Choroid plexus epithelial cell (primary cell): ENCODE measurements around the gene MSN.
"Not testable (repeated sequence)": the region's sequence is repeated elsewhere in the genome, so short reads cannot be mapped to it uniquely, and the experiment has no call there.

ENCODE experiments used
- DNase-seq: peaks from one replicate; pipeline ENCODE4 v3.0.0-alpha.2; 2010; ENCODE audit warnings: low read depth
- H3K4me3 ChIP-seq: 2 replicates; pipeline ENCODE4 v1.5.1; 2011; ENCODE audit warnings: low read depth, mild to moderate bottlenecking, control low read depth, low read length, moderate library complexity
- TF ChIP-seq, protein P1 (sequence below): conservative IDR thresholded peaks from 2 replicates; pipeline ENCODE4 v1.5.1; 2011; ENCODE audit warnings: low read depth, mild to moderate bottlenecking, control low read depth, inconsistent platforms, low read length, moderate library complexity

Gene MSN

DNA sequence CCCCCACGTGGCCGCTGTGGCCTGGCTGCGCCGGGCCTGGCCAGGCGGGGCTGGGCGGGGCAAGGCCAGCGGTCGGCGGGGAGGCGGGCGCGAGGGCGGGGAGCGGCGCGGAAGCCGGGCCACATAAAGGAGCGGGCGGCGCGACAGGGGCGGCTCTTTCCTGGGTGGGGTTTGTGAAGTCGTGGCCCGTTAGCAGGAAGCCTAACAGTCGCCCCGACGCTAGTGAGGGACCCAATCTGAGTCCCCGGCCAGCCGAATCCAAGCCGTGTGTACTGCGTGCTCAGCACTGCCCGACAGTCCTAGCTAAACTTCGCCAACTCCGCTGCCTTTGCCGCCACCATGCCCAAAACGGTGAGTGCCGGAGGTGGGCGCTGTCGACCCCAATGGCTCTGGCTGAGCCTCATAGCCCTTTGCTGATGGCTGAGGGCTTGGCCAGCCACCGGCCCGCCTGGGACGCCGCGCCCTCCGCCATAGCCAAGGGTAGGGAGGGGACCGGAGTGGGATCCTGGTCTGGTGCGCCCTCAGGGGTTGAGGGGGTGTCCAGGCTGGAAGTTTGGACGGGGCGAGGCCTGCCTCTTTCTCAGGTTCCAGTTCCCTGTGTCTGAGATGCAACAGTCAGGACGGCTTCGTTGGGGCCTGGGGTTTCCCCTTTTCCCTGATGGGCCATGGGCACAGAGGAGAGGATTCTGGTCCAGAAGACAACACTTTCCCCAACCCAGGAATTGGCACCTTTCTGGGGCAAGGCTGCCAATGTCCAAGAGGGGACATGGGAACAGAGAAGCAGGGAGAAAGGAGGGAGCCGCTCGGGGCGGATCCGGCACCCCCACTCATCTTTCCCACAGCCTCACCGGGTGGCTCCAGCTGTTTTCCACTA is at the start of gene MSN:
Gene MSN (plus strand): TSS at position 152 of the 874 bp plus-strand sequence. CDS start 188 bp downstream, at position 340.
- peak within 1 kb of the TSS; percentile 78 for H3K4me3 ChIP-seq
- peak; percentile 39 for DNase-seq
- TF ChIP-seq, protein P1, sequence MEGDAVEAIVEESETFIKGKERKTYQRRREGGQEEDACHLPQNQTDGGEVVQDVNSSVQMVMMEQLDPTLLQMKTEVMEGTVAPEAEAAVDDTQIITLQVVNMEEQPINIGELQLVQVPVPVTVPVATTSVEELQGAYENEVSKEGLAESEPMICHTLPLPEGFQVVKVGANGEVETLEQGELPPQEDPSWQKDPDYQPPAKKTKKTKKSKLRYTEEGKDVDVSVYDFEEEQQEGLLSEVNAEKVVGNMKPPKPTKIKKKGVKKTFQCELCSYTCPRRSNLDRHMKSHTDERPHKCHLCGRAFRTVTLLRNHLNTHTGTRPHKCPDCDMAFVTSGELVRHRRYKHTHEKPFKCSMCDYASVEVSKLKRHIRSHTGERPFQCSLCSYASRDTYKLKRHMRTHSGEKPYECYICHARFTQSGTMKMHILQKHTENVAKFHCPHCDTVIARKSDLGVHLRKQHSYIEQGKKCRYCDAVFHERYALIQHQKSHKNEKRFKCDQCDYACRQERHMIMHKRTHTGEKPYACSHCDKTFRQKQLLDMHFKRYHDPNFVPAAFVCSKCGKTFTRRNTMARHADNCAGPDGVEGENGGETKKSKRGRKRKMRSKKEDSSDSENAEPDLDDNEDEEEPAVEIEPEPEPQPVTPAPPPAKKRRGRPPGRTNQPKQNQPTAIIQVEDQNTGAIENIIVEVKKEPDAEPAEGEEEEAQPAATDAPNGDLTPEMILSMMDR: peak; percentile 31

DNA sequence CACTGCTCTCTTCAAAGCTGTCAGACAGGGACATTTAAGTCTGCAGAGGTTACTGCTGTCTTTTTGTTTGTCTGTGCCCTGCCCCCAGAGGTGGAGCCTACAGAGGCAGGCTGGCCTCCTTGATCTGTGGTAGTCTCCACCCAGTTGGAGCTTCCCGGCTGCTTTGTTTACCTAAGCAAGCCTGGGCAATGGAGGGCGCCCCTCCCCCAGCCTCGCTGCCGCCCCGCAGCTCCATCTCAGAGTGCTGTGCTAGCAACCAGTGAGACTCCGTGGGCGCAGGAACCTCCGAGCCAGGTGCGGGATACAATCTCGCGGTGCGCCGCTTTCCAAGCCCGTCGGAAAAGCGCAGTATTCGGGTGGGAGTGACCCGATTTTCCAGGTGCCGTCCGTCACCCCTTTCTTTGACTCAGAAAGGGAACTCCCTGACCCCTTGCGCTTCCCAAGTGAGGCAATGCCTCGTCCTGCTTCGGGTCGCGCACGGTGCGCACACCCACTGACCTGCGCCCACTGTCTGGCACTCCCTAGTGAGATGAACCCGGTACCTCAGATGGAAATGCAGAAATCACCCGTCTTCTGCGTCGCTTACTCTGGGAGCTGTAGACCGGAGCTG is 47.3 kb upstream of the MSN start:
- H3K4me3 ChIP-seq: not testable (repeated sequence)

DNA sequence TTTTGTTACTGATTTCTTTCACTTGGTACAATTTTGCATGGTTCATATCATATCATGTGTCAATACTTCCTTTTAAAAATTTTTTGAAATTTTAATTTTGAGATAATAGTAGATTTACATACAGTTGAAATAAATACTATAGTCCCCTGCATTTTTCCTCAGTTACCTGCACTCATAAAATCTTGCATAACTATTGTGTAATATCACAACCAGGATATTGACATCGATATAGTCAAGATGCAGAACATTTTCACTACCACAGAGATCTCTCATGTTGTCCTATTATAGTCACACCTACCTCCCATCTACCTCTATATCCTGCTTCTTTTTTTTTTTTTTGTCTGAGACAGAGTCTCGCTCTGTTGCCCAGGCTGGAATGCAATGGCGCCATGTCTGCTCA is 36.7 kb upstream of the MSN start:
- no peak overlapping the region for H3K4me3 ChIP-seq
- no peak for DNase-seq
- TF ChIP-seq, protein P1: no peak

More for the DNA sequence above, 47.3 kb upstream of the MSN start:
- DNase-seq: not testable (repeated sequence)

DNA sequence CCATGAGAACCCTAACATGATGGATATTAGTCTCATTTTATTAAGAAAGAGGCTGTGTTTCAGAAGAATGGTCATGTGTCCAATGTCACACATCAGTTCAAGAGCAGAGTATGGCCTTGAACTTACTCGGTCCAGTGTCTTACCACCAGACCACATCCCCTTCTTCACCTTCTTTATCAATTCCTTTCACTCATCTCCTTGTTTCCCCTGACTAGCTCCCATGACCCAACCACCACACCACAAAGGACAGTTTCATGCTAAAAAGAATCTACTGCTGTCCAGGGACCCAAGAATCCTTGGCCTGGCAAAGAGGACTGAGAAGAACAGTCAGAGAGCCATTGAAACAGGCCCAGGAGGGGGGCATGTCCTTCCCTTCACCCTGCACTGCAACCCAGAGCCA is 33.6 kb upstream of the MSN start:
- DNase-seq: no peak
- TF ChIP-seq, protein P1: no peak
- no peak overlapping the region for H3K4me3 ChIP-seq

DNA sequence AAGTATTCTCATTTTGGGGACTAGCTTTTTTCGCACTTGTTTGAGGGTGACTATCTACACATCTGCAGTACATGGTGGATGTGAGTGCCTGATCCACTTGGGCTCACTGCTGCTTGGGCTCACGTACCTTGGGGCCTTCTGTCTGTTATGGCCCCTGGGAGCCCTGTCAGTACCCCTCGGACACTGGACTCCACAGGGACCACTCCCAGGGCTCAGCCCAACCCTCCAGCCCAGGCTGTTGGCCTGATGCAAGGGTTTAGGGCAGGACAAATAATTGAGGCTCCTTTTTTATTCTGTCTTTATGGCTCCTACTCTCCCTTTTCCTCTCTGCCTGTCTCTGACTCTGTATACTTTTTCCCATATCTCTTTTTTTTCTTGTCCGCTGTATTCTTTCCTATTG is 32.7 kb upstream of the MSN start:
- no peak overlapping the region for H3K4me3 ChIP-seq
- TF ChIP-seq, protein P1: no peak
- no peak for DNase-seq

DNA sequence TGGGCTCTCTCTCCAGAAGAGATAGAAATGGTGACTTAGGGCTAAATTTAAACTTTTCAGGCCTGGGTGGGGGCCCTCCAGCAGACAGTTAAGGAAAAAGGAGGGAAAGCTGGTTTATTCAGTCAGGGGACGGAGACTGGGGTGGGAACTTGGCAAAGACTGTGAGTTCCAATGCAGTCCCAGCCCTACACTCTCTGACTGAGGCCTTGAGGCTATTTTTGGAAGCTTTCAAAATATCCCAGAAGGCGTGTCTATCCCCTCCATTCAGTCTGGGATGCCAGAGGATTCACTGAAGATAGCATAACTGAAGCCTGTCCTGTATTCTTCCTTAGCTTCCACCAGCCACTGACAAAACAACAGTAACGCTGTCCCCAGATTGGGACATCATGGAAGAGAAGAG is 32.1 kb upstream of the MSN start:
- H3K4me3 ChIP-seq: no peak overlapping the region
- no peak for DNase-seq
- TF ChIP-seq, protein P1: no peak

DNA sequence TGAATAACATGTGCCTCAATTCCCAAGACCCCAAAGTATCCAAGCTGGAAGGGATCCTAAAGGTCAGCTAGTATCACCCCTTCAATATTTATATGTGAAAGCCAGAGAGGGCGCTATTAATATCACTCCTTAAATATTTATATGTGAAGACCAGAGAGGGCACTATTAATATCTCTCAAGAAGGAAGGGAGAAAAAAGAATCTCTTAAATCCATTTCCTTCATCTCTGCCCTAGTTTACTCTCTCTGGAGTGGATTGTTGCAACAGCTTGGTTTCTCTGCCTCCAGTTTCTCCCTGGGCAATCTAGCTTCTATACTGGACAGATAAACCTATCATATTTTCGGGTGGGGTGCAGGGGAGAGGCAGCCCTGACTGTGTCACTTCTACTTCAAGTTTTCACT is 31.6 kb upstream of the MSN start:
- no peak for DNase-seq
- TF ChIP-seq, protein P1: no peak
- H3K4me3 ChIP-seq: no peak overlapping the region

DNA sequence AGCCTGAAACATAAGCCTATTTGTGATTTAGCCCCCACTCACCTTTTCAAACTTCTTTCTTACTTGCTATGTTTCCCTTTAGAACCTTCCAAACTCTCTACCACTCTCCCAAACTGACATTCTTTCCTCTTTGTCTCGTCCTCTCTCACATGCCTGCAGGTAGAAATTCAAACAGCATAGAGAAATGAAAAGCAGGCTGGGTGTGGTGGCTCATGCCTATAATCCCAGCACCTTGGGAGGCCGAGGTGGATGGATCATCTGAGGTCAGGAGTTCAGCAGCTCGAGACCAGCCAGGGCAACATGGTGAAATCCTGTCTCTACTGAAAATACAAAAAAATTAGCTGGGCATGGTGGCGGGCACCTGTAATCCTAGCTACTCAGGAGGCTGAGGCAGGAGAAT is 31.2 kb upstream of the MSN start:
- H3K4me3 ChIP-seq, DNase-seq: not testable (repeated sequence)
